Measurements from ENCODE around the gene REV3L.
A peak's percentile ranks its signal among the peaks of the same experiment; 100 is the strongest.
"Not testable (repeated sequence)": the region's sequence is repeated elsewhere in the genome, so short reads cannot be mapped to it uniquely, and the experiment has no call there.

The REV3L gene

GRCh38 chr6:111494951-111495635 is 12.1 kb upstream of the REV3L start:
- DNase-seq, result no peak

GRCh38 chr6:111492499-111492898 is 9.5 kb upstream of the REV3L start:
- no peak for DNase-seq

GRCh38 chr6:111490067-111490466 is 7.0 kb upstream of the REV3L start:
- no peak for DNase-seq

GRCh38 chr6:111487661-111488060 is 4.6 kb upstream of the REV3L start:
- DNase-seq, result no peak

DNA sequence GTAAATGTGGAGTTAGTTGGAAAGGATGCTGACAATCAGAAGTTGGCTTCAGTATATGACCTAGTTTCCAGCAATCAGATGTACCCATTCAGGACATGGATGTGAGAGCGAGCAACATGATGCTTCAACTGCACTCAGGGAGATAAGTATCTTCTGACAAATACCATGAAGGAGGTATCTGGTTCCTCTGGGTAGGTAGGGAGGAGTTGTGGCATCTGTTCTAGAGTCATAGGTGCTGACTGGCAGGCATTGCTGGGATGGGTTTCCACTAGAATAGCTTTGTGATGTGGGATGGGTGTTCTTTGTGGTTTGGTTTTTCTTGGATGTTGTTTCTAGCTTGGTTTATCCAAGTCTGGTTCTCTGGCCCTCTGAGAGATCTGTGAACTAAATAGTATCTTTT is 3.9 kb upstream of the REV3L start:
- DNase-seq, result no peak

GRCh38 chr6:111486475-111486874 is 3.5 kb upstream of the REV3L start:
- DNase-seq, result no peak

- no peak for DNase-seq
Observed at GRCh38 chr6:111485342-111485741, 2.3 kb upstream of the REV3L start.

DNA sequence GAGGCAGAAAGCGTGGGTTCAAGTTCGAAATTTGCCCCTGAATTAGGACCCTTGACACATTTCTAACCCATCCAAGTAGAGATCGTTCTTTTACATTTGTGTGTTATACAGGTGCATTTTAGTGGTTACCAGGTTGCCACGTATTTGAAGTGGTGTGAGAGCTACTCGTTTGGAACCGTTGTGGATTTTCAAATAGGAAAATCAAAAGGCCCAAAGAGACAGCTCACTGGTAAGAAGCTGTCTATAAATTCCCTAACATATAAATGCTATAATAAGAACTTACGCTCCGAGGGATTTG is 1.6 kb upstream of the REV3L start:
- no peak for DNase-seq

GRCh38 chr6:111483736-111484632 is 966 bp upstream of the REV3L start:
- peak; percentile 95 for DNase-seq

DNA sequence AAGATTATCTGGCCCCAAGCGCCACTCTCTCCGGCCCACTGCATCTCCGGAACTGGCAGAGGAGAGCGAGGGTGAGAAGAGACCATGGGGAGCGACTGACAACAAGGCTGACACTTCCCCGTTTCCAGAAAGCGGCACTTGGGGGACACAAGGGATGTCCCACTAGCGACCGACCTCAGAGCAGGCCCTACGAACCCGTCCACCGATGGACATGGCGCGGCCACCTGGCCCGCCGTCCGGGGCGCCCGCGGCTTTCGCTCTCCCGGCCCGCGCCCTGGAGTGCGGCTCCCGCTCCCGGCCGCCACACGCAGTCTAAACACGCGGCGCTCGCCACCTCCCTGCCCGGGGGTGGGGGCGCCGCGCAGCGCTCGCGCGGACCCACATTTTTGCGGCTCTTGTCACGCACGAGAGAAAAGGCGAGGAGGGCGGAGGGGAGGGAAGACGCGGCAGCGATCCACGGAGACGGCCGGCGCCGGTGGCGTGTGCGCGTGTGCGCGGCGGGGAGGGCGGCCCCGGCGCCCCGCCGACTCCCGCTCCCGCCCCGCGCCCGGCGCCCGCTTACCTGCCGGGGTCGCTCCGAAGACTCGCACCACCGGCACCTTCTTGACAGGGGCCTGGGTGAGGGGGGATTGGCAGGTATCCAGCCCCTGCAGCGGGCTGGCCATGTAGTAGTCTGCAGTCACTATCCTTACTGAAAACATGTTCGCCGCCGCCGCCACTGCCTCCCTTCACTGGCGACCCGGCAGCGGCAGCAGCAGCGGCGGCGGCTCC is 645 bp downstream of the REV3L start:
- peak; percentile 67 for DNase-seq

DNA sequence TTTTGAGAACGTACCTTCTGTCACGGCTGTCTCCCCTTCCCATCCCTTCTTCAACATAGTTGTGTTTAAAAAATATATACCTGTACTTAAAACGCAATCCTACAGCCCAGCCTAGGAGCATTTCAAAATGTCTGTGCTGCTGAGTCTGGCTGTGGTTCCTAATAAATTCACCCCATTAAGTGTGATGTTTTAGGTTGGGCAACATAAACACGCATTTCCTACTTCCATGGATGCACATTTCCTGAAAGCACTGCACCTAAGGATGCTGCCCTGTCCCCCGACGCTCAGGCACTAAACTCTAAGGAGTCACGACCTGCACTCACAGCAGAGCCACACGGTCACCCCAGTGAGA is 1.2 kb downstream of the REV3L start:
- no peak for DNase-seq

DNA sequence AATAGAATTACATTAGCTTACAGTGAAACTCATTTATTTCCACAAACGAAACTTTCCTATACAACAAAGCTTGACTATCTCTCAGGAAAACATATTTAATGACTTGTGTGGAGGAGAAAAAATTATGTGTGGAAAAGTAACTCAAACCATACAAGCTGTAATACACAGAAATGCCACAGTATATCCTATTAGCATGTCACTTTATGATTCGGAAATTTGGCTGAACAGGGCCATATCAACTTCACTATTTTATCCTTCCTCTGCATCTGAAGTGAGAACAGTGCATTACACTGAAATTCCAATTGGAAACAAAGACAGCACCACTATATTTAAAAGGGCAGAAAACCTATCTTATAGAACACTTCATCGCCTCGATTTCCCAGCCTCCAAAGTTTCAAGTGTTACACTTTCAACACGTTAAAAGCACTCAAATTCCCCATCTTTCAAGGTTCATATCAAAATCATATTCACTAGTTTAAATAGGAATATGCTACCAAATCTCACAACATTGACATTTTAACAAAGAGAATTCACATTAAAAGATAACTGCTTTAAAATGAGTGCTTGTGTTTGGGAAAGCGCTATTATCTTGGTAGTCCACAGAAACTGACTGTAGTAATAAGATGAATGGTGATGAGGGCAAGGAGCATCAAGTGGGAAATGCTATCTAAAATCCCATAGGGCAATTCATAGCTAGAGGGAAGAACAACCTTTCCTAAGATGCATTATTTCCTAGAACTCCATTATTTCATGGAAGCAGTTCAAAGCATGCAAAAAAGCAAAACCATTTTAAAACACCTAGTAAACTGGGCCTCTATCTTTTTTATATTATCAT is 1.8 kb downstream of the REV3L start:
- no peak for DNase-seq

DNA sequence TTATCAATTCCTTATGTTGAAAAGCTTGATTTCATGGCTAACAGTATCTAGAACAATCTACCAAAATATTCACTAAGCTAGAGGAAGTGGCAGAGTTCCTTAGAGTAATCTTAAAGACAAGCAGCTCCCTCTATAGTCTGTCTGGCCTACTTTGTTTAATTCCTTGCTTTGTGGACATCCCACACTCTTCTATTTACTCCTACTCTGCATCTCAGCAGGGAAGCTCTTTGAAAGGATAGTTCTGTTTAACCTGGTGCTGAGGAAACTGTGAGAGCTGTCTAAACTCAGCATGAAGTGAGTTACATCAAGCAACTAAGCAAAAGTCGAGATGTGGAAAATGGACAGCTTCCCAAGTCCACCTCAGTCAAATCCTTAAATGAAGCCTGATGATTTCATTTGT is 4.3 kb downstream of the REV3L start:
- no peak for DNase-seq

GRCh38 chr6:111478064-111478476 is 4.9 kb downstream of the REV3L start:
- no peak for DNase-seq

DNA sequence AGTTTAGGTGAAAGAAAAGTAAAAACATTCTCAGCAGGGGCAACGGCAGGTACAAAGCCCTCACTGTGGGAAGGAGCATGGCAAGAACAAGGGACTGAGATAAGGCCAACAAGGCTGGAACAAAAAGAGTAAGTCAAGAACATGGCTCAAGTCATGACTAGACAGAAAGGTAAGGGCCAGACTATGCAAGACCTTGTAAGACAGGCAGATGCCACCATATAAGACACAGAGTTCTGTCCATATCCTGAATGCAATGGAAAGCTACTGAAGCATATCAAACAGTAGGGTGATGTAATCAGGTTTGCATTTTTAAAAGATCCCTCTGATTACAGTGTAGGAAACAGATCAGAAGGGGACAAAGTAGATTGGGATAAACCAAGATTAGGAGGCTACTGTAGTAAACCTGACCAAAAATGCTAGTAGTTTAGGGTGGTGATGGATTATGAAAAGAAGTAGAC is 5.5 kb downstream of the REV3L start:
- no peak for DNase-seq

DNA sequence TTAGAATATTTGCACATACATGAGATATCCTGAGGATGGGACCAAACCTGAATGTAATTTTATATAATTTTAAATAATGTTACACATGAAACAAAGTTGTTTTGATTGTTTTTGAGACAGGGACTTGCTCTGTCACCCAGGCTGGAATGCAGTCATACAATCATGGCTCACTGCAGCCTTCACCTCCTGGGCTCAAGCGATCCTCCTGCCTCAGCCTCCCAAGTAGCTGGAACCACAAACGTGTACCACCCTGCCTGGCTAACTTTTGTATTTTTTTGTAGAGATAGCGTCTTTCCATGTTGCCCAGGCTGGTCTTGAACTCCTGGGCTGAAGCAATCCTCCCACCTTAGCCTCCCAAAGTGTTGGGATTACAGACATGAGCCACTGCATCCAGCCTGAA is 7.0 kb downstream of the REV3L start:
- DNase-seq, result not testable (repeated sequence)

- DNase-seq, result no peak
Observed at GRCh38 chr6:111474771-111475170, 8.2 kb downstream of the REV3L start.

DNA sequence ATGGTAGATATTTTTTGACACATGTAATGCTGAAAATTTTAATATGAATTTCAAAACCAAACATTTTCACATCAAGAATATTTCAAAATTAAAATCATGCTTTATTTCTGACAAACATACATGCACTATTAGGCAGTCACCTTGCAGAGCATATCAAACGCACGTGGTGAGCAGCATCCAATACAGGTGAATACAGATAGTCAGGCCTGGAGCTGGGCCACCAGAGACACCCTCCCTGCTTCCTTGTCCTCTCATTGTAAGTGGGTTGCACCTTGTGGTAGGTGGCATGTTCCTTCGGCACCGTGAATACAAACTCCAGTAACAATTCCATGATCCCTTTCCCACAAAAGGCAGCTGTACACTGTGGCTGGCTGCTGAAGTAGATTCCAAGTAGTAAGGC is 8.9 kb downstream of the REV3L start:
- no peak for DNase-seq

- DNase-seq, result no peak
Observed at GRCh38 chr6:111472933-111473435, 10.0 kb downstream of the REV3L start.

DNA sequence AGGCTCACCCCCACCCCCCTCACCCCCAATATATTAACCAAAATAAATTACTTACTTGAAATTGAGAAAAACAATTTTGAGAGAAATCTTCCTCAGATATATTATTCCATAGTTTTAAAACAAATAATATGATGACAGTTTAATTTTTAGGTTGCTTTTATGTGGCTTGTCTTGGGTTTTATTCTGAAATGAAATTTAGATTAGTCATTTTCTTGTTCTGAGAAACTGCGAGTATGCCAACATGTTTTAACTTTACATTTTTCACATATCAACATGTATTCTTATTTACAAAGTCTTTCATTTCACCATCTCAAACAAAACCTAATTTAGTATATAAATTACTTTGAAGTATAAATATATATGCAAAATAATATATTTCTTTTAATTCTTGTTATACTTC is 11.1 kb downstream of the REV3L start:
- no peak for DNase-seq

GRCh38 chr6:111471533-111471932 is 11.5 kb downstream of the REV3L start:
- no peak for DNase-seq

DNA sequence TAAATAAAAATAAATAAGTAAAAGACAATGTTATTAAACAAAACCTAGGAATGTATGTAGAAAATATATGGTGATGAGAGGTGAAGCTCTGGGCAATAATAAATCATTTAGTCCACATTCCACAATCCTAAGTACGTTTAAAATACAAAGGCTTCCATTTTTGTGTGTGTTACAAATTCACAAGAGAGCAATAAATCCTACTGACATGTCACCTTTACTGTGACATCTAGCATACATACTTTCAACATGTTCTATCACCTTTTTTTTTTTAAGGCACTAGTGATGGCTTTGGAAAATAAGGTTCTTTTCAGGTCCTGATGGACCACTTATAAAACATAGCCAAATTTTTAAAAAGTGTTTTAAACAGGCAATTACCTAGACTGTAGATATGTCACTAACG is 12.0 kb downstream of the REV3L start:
- DNase-seq, result no peak

GRCh38 chr6:111469543-111469942 is 13.5 kb downstream of the REV3L start:
- DNase-seq, result no peak

All from femur (tissue), 1 donor.